Hindlimb muscle (tissue), 1 donor: ENCODE results near the gene KIF19. TPM values are rescaled to one million over a fixed set of nuclear protein-coding genes. Genes with fewer than 3 reads are reported as not detected.

Experiments used
- DNase-seq: peaks from one replicate; pipeline ENCODE4 v3.0.0-alpha.2; 2013
- polyA plus RNA-seq: library from polyadenylated mRNA; unstranded; fragments of 120-200 nt; gene quantifications from one replicate; pipeline ENCODE4 v1.2.1, GENCODE V29; 2013; ENCODE audit not compliant: insufficient read length

The KIF19 gene
- polyA plus RNA-seq, 1 donor, result 2.0 TPM

GRCh38 chr17:74305865-74306654 lies 20.0 kb upstream of the KIF19 start:
- DNase-seq, result no peak

DNA sequence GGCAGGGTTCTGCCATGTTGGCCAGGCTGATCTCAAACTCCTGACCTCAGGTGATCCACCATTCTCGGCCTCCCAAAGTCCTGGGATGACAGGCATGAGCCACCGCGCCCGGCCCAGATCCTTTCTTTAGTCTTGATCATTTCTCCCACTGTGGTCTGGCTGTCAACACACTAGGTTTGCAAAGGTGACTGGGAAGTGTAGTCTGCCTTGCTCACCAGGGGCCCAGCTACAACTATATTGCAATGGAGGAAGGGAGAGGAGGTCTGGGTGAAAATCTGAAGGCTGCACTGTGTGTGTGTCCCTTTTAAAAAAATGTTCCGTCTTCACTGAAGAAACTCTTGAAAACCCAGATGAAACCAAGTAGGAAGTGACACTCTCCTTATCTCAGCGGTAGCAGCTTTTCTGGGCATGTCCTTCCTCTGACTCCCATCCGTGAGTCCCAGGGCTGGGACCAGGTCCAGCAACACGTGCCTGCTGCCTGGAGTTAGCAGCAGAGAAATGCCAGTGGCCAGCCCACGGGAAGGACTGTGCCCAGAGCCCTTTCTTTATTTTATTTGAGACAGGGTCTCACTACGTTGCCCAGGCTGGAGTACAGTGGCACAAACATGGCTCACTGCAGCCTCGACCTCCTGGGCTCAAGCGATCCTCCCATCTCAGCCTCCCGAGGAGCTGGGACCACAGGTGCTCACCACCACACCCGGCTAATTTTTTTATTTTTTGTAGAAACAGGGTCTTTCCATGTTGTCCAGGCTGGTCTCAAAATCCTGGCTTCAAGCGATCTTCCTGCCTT lies 17.8 kb upstream of the KIF19 start:
- no peak for DNase-seq

GRCh38 chr17:74309902-74310301 lies 16.1 kb upstream of the KIF19 start:
- no peak for DNase-seq

DNA sequence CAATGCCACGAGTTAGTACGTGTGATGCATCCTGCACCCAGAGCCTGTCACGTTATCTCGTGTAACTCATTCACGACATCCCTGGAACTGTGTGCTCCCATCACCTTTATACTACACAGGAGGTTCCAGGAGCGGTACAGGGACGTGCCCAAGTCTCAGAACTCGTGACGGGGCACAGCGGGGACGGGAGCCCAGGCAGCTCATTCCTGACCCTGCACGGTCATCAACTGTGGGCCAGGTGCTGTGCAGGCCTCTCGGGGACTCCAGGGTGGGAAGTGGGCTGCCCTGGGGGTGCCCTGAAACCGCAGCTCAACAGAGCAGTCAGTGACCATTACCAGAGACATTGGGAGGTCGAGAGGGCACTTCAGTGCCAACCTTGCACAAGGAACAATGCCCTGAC lies 11.1 kb upstream of the KIF19 start:
- no peak for DNase-seq

DNA sequence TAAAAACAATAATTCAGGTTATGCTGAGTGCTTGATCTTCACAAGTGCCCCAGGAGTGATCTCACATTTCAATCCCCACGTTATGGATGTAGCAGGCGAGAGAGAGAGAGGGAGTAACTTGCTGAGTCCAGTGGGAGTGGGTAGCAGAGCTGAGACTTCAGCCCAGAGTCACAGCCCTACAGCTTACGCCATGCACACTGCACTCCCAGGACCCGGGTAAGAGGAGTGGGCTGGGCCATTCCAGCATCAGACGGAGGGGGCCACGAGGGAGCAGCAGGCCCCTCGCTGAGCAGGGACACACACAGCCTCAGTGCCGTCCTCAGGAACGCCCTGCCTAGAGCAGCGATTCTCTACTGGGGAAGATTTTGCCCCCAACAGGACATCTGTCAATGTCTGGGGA lies 9.8 kb upstream of the KIF19 start:
- DNase-seq, result no peak

DNA sequence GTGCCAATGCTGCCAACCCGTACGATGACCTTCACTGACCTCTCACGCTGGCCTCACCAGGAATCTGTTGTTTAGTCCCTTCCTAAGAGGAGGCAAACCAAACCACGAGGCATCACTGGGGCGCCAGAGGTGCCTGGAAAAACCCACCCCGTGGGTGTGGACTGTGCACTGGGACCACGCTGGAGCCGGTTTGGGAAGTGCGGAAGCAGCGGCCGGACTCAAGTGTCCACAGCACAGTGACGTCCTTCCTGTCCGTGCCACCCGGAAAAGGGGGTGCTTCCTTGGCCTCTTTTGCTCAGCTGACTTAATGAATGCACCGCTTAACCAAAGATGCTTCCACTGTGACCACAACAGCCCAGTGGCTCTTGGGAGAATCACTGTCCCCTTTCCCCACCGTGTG lies 9.0 kb upstream of the KIF19 start:
- DNase-seq, result no peak

DNA sequence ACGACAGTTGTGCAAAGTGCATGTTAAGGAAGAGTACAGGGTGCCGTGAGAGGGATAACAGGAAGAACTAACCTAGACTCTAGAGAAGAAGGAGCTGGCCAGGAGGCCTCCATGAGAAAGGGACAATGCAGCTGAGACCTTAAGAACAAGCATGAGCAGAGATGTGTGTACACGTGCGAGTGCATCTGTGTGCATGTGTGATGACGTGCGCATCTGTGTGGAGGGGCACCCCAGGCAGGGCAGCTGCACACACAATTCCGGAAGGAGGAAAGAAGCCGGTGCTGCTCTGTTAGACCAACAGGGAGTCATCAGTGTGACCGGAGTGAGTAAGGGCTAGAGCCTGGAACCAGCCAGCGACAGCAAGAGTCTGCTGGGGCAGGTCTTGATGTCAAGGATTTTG lies 7.6 kb upstream of the KIF19 start:
- DNase-seq, result no peak

- DNase-seq, result no peak
These were observed 1.5 kb upstream of the KIF19 start for GRCh38 chr17:74324521-74324920.

DNA sequence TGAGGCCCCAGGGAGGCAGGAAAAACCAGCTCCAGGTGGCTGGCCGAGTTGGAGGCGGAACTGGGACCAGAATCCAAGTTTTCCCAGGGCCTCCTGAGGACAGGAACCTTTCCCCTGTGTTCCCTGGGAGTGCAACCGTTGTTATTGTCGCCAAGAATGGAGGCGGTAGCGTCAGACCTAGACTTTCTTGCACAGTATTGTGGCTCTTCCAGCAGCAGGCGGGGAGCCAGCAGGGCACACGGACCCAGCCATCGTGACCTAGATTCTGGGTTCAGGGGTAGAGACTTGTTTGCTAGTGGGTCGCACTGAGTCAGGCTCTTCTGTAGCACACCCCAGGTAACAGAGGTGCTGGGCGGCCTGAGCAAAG lies 667 bp upstream of the KIF19 start:
- no peak for DNase-seq

- DNase-seq, result no peak
These were observed 480 bp downstream of the KIF19 start for GRCh38 chr17:74326506-74326905.

DNA sequence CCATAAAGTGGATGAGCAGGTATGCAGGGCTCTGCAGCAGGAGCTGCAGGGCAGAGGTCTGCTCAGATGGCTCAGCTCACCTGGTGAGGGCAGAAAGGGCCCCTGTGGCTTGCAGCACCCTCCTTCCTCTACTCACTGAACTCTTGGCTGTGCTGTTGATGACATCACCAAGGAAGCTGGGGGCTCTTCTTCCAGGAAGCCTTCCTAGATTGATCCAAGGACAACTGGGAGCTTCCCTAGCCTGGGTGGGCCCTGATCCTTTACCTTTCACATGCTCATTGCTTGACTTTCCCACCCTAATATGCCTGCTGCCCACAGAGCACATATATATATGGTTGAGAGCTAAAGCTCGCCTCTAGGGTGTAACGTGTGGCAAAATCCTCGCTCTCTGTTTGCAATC lies 2.5 kb downstream of the KIF19 start:
- DNase-seq, result no peak

- DNase-seq, result no peak
These were observed 3.4 kb downstream of the KIF19 start for GRCh38 chr17:74329378-74329777.

DNA sequence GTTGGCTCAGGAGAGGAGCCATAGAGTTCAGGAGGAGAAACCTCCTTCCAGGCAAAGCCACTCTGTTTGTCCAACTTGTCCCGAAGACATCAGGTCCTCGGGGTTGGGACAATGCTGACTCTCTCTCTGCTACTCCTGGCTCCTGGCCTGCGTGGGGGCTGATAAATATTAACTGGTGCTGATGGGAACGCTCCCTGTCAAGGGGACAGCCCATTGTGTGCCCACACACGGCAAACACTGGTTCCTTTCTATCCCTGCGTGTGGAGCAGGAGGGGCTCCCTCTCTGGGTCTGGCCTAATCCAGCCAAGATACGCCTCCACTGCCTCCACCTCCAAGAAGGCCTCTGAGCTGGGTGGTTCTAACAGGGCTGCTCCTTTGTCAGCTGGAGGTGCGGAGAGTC lies 4.4 kb downstream of the KIF19 start:
- DNase-seq, result no peak

DNA sequence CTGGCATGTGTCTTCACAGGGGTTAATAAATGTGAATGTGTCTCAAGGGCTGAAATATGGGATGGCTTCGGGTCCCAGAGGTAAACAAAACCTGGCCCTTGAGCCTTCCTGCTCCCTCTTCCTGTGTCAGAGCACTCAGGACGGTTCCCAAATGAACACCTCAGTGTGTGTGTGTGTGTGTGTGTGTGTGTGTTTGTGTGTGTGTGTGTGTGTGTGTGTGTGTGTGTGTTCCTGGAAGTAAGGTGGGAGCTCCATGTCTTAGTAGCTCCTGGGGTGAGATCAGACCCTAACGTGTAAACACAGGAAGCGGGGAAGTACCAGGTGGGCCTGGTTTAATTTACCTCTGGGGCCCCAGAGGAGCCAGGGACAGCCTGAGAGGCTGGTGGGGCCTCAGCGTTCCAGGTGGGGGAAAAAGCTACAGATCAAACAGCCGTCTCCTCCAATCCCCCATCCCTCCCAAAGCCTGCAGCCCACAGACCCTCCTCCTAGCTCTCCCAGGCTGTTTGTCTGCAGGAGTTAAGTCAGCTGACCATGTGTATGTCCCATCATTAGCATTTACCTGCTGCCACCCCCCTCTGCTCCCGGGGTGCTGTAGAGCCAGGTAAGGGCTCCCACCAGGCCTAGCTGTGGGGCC lies 6.1 kb downstream of the KIF19 start:
- no peak for DNase-seq

- no peak for DNase-seq
These were observed 6.8 kb downstream of the KIF19 start for GRCh38 chr17:74332763-74333283.

DNA sequence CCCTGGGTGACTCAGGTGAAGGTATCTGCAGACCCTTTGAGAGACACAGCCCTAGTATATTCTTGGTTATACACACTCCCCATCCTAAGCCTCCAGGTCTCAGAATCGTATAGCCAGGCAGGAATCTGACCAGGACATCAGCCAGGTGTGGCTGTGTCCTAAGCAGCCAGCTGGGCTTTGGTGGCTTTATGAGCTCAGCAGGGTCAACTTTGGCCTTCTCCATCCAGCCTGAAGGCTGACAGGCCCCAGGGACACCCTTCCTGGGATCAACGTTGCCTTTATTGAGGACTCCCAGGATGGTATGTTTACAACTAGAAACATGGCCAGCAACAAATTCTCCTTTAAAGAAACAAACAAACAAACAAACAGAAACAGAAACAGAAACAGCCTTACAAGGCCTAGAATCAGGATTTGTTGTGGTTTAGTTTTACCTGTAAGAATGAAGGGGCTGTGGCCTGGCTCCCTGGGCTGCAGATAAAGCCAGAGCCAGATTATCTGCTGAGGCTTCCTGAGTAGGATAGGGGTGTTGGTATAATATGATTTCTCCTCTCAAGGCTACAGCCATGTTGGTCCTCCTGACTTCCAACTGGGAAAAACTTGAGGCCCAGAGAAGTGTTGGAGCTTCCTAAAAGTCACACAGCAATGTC lies 8.5 kb downstream of the KIF19 start:
- no peak for DNase-seq

GRCh38 chr17:74335529-74336062 lies 9.6 kb downstream of the KIF19 start:
- DNase-seq, result no peak

DNA sequence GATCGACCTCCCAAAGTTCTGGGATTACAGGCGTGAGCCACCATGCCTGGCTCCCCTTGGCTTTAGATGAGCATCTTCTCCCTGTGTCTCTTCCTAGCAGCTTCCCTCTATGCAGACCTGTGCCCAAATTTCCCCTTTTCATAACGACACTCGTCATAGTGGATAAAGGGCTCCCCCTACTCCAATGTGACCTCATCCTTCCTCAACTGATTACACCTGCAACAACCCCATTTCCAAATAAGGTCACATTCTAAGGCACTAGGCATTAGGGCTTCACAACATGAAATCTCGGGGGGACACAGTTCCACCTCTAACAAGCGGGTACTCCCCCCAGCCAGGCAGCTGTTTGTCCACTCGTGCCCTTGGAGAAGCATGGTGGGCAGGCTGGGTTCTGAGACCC lies 10.3 kb downstream of the KIF19 start:
- no peak for DNase-seq

DNA sequence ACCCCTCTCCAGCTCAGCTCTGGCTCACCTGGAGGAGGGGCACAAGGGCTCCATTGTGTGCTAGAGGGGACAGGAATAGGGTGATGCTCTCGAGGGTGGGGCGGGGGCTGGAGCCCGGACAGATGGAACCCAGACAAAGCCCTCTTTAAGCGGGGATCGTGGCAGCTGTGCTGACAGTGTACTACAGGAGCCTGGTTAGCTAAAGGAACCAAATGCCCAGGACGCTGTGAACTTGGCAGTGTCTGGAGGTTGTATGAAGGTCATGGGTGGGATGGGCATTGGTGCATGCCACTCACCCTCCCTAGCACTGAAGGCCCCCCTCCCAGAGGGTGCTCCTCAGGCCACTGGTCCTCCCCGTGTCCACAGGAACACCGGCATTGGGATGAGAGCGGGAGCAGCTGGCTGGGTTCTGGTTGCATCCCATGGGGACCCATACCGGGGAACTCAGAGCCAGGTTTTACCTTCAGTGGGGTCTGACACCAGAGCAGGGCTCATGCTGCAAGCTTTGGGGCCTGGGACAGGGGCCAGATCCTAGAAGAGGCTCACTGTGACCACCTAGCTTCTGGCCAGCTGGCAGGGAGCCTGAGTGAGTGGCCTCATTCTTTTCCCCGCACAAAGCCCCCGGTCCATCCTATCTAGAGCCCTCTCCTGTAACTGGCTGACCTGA lies 11.9 kb downstream of the KIF19 start:
- no peak for DNase-seq

GRCh38 chr17:74339537-74340195 lies 13.6 kb downstream of the KIF19 start:
- DNase-seq, result no peak

DNA sequence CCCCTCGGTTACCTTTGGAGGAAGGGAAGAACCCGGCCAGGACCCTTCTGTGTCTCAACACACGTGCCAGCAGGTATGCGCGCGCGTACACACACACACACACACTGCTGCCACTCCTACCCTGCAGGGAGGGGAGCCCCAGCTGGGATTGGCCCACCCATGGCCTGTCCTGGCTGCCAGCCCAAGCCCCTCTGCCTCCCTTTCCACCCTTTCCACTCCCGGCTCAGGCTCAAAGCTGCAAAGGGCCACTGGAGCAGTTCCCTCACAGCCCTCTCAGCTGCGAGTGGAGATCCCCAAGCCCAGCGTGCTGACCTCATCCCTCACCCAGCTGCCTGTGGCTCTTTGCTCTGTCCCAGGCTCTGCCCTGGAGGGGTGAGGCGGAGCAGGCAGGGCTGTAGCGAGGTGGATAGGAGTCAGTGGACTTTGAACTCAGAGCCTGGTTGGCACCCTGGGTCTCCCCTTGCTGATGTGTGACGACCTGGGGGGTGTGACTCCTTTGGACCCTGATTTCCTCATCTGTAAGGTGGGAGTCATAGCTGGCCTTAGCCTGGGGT lies 14.5 kb downstream of the KIF19 start:
- DNase-seq, result no peak
